Hematopoietic multipotent progenitor cell (in vitro differentiated cells): ENCODE data around the gene TNFAIP3. TPM values are rescaled to one million over a fixed set of nuclear protein-coding genes. Genes with fewer than 3 reads are reported as not detected.
"Not testable (repeated sequence)": the region's sequence is repeated elsewhere in the genome, so short reads cannot be mapped to it uniquely, and the experiment has no call there.

Source experiments
- DNase-seq, 3 donors: peaks; one replicate each; pipeline ENCODE4 v3.0.0-alpha.2; 2011 to 2015; ENCODE audit warnings: low read depth in 2 of 3, low spot score in 2 of 3
- total RNA-seq: library from RNA; depleted of rRNA; stranded (reverse); fragments of >200 nt; gene quantifications from one replicate; pipeline ENCODE4 v1.2.3, GENCODE V29; 2012

TNFAIP3 gene
- 18.9 TPM for total RNA-seq

DNA sequence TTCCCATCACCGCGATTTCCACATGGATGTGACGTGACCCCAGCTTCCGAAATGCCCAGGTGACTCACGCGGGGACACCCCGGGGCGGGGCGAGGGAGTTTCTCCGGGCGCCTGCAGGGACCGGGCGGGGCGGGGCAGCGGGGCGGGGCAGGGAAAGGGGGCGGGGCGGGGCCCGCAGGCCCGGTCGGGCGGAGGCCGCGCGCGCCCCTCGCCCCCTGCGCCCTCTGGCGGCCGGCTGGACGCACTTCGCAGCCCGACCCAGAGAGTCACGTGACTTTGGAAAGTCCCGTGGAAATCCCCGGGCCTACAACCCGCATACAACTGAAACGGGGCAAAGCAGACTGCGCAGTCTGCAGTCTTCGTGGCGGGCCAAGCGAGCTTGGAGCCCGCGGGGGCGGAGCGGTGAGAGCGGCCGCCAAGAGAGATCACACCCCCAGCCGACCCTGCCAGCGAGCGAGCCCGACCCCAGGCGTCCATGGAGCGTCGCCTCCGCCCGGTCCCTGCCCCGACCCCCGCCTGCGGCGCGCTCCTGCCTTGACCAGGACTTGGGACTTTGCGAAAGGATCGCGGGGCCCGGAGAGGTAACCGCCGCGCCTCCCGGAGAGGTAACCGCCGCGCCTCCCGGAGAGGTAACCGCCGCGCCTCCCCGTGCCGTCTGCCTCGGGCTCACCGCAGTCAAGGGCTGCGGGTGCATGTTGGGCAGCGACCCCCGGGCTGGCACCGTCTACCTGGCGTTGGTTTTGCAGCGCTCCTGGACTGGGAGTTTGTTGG lies at the start of gene TNFAIP3:
TNFAIP3 (plus strand) TSS at position 346 of the 771 bp plus-strand sequence. CDS start 3,969 bp downstream, outside the sequence.
- DNase-seq: peak; percentile 96 to 98 (median 97)

DNA sequence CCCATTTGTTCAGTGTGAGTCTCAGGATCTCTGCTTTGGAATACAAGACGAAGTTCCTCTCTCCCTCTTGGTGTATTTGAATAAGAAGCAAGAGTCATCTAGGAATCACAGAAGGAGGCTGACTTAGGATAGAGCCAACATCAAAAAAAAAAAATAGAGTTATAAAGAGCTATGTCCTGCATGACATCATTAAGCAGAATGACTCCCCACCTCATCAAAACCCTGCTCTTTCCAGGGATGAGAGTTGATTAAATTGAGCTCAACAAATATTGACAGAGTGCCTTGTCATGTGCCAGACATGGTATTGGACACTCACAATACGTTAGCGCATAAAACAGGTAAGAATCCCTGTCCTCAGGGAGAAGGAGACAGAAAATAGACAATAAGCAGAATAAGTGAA lies 48.6 kb upstream of the TNFAIP3 start:
- DNase-seq: no peak

DNA sequence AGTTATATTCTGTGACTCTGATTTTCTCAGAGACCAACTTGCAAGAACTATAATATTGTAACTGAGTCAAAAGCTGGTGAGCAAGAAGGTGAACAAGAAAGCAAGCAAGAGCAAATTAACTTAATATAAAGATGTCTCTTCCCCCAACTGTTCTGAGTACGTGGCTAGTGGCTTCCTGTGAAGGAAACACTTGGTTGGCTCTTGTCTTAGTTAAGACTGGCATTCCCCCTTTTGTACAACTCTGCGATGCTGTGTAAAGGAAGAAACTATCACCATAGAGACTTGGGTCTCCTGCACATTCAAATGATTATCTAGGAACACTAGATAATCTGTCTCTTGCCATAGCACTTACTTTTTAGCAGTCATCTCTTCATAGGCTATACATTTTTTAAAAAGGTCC lies 47.3 kb upstream of the TNFAIP3 start:
- DNase-seq: peak in 2 of 3 donors; percentile 72 to 74

GRCh38 chr6:137820425-137820824 lies 46.6 kb upstream of the TNFAIP3 start:
- no peak for DNase-seq

- DNase-seq: no peak
Observed at GRCh38 chr6:137820952-137821351, 46.1 kb upstream of the TNFAIP3 start.

GRCh38 chr6:137821491-137821890 lies 45.6 kb upstream of the TNFAIP3 start:
- DNase-seq: no peak

- DNase-seq: peak; percentile 76 to 88 (median 77)
Observed at GRCh38 chr6:137823826-137824555, 43.1 kb upstream of the TNFAIP3 start.

GRCh38 chr6:137824556-137824879 lies 42.5 kb upstream of the TNFAIP3 start:
- DNase-seq: no peak

- DNase-seq: no peak
Observed at GRCh38 chr6:137824896-137825295, 42.2 kb upstream of the TNFAIP3 start.

DNA sequence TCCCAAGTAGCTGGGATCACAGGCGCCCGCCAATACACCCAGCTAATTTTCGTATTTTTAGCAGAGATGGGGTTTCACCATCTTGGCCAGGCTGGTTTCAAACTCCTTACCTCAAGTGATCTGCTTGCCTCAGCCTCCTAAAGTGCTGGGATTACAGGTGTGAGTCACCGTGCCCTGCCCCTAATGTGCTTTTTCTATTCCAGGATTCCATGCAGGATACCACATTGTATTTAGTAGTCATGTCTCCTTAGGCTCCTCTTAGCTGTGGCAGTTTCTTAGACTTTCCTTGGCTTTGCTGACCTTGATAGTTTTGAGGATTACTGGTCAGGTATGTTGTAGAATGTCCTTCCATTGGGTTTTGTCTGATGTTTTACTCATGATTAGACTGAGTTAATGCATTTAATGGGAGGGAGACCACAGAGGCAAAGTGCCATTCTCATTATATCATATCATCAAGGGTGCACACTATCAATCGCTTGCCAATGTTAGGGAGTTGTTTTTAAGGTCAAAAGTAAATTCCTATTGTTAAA lies 39.6 kb upstream of the TNFAIP3 start:
- DNase-seq: no peak

- no peak for DNase-seq
Observed at GRCh38 chr6:137827977-137828810, 38.9 kb upstream of the TNFAIP3 start.

DNA sequence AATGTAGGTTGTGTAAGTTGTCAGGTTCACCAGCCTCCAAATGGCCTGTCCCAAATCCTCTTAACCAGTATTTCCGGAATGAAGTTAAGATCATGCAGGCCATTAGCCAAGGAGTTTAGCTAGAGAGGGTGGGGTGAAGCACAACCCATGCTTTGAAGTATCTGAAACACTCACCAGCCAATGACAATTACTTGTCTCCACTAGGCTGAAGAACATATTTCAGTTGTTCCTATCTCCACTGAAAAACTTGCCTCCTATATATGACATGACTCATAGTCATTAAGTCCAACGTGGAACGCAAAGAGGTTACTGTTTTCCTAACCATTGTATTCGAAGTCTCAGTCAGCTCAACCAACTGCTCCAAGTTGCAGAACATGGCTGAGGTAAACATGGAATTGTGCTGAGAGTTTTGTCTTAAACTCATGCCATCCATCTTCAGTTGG lies 37.4 kb upstream of the TNFAIP3 start:
- no peak for DNase-seq

DNA sequence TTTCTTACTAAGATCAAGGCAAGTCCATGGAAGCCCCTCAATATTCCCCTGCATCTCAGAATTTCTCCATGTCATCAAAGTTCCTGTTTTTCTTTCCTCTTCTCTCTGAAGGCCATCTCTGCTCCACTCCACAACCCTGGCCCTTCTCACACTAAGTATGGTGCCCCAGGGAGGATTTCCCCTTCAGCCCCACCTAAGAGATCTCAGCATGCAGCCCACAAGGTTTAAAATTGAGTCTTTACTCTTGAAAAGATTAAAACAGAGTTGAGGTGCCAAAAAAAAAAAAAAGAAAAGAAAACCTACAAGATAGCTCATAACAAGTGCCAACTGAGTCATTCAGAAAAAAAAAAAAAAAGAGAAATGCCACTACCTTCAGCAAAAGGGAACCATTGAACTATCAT lies 36.5 kb upstream of the TNFAIP3 start:
- DNase-seq: no peak

- no peak for DNase-seq
Observed at GRCh38 chr6:137832110-137832509, 34.9 kb upstream of the TNFAIP3 start.

DNA sequence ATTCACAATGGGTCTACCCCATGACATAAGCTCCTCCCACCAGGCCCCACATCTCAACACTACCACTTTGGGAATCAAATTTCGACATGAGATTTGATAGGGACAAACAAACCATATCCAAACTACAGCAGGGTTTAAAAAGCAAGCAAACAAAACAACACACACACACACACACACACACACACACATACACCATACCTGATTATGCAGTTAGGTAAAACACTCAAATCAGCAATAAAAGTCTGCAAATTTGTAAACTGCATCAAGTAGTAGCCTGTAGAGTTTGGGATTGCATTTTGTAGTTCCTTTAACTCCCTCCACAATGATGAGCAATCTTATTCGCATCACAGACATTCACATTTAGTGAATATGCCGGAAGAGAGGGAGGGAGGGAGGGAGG lies 32.6 kb upstream of the TNFAIP3 start:
- no peak for DNase-seq

DNA sequence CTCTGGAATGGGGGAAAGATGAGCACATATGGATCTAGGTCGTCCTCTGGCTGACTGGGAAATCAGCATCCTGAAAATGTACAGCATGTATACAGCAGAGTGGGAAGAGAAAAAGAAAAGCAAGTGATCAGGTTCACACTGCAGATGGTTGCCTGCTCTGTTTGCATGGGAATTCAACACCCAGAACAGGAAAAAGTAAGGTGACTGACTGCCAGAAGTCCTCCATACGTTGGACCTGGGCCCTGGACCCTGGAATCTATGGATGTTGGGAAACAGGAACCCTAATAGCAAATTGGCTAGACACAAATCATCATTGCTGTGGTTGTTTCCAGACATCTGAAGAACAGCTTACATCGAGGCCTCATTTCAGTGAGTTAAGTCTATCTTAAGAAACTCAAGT lies 30.3 kb upstream of the TNFAIP3 start:
- DNase-seq: no peak

DNA sequence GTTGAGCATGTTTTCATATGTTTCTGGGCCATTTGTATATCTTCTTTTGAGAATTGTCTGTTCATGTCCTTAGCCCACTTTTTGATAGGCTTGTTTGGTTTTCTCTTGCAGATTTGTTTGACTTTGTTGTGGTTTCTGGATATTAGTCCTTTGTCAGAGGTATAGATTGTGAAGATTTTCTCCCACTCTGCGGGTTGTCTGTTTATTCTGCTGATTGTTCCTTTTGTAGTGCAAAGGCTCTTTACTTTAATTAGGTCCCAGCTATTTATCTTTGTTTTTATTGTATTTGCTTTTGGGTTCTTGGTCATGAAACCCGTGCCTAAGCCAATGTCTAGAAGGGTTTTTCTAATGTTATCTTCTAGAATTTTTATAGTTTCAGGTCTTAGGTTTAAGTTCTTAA lies 29.0 kb upstream of the TNFAIP3 start:
- DNase-seq: not testable (repeated sequence)

DNA sequence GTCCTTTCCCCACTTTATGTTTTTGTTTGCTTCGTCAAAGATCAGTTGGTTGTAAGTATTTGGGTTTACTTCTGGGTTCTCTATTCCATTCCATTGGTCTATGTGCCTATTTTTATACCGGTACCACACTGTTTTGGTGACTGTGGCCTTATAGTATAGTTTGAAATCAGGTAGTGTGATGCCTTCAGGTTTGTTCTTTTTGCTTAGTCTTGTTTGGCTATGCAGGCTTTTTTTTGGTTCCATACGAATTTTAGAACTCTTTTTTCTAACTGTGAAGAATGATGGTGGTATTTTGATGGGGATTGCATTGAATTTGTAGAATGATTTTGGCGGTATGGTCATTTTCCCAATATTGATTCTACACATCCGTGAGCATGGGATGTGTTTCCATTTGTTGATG lies 28.5 kb upstream of the TNFAIP3 start:
- not testable (repeated sequence) for DNase-seq

- no peak for DNase-seq
Observed at GRCh38 chr6:137839076-137839475, 28.0 kb upstream of the TNFAIP3 start.

DNA sequence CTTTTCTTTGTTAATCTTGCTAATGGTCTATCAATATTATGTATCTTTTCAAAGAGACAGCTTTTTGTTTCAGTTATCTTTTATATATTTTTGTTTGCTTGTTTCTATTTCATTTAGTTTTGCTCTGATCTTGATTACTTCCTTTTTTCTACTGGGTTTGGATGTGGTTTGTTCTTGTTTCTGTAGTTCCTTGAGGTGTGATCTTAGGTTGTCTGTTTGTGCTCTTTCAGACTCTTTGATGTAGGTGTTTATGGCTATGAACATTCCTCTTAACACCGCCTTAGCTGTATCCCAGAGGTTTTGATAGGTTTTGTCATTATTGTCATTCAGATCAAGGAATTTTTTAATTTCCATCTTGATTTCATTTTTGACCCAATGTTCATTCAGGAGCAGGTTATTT lies 26.8 kb upstream of the TNFAIP3 start:
- DNase-seq: no peak

GRCh38 chr6:137843211-137843610 lies 23.8 kb upstream of the TNFAIP3 start:
- DNase-seq: no peak
